ENCODE results near the gene HOOK1. TPM values are rescaled to one million over a fixed set of nuclear protein-coding genes. Genes with fewer than 3 reads are reported as not detected.
"Not testable (repeated sequence)": the region's sequence is repeated elsewhere in the genome, so short reads cannot be mapped to it uniquely, and the experiment has no call there.

HOOK1 gene
- polyA plus RNA-seq, 3 donors = 59.0 to 98.5 (median 66.4) TPM

- DNase-seq = peak; percentile 73
Observed at GRCh38 chr1:59879574-59879973, 64.8 kb downstream of the HOOK1 start.

GRCh38 chr1:59879996-59880505 lies 65.3 kb downstream of the HOOK1 start:
- no peak for DNase-seq

GRCh38 chr1:59880735-59881134 lies 66.0 kb downstream of the HOOK1 start:
- DNase-seq = no peak

GRCh38 chr1:59885160-59885832 lies 70.5 kb downstream of the HOOK1 start:
- no peak for DNase-seq

- peak; percentile 8 for DNase-seq
Observed at GRCh38 chr1:59892841-59893811, 78.4 kb downstream of the HOOK1 start.

GRCh38 chr1:59897165-59897564 lies 82.4 kb downstream of the HOOK1 start:
- no peak for DNase-seq

GRCh38 chr1:59898927-59899326 lies 84.2 kb downstream of the HOOK1 start:
- DNase-seq = no peak

GRCh38 chr1:59900640-59901039 lies 85.9 kb downstream of the HOOK1 start:
- no peak for DNase-seq

GRCh38 chr1:59901770-59902388 lies 87.1 kb downstream of the HOOK1 start:
- no peak for DNase-seq

GRCh38 chr1:59903141-59903754 lies 88.5 kb downstream of the HOOK1 start:
- no peak for DNase-seq

- DNase-seq = no peak
Observed at GRCh38 chr1:59906931-59907330, 92.2 kb downstream of the HOOK1 start.

- no peak for DNase-seq
Observed at GRCh38 chr1:59908084-59908483, 93.3 kb downstream of the HOOK1 start.

- DNase-seq = no peak
Observed at GRCh38 chr1:59908682-59909081, 93.9 kb downstream of the HOOK1 start.

- DNase-seq = not testable (repeated sequence)
Observed at GRCh38 chr1:59914791-59915286, 100.1 kb downstream of the HOOK1 start.

GRCh38 chr1:59915516-59915915 lies 100.8 kb downstream of the HOOK1 start:
- no peak for DNase-seq

- no peak for DNase-seq
Observed at GRCh38 chr1:59917026-59917784, 102.5 kb downstream of the HOOK1 start.

- no peak for DNase-seq
Observed at GRCh38 chr1:59917785-59918180, 103.0 kb downstream of the HOOK1 start.

GRCh38 chr1:59919746-59920145 lies 105.0 kb downstream of the HOOK1 start:
- DNase-seq = no peak

GRCh38 chr1:59921258-59921899 lies 106.6 kb downstream of the HOOK1 start:
- not testable (repeated sequence) for DNase-seq

GRCh38 chr1:59924653-59925052 lies 109.9 kb downstream of the HOOK1 start:
- DNase-seq = no peak
